BJ (cell line): ENCODE data around the gene NIT1. TPM values are rescaled to one million over a fixed set of nuclear protein-coding genes. Genes with fewer than 3 reads are reported as not detected.

Experiments used
- CTCF ChIA-PET: fragments of 350-600 bp; formaldehyde crosslinking; extraction: SDS; loops from one replicate; lab custom pipeline; 2021; ENCODE audit warnings: antibody characterized with exemption, inconsistent platforms; lab: Yijun Ruan, JAX
- POLR2A ChIA-PET: fragments of 300-600 bp; sonication (Branson Sonifier 250); formaldehyde crosslinking; extraction: SDS; loops from one replicate; lab custom pipeline; 2021; ENCODE audit warnings: antibody characterized with exemption; lab: Charles Lee
- DNase-seq: peaks from one replicate; pipeline ENCODE4 v3.0.0-alpha.2; 2011; ENCODE audit warnings: low read depth
- H3K27me3 ChIP-seq: 2 replicates; pipeline ENCODE4 v1.6.0; 2011; ENCODE audit warnings: low read length; ENCODE audit not compliant: control insufficient read depth, insufficient read depth
- H3K36me3 ChIP-seq: 2 replicates; pipeline ENCODE4 v1.5.1; 2011; ENCODE audit warnings: low read length; ENCODE audit not compliant: control insufficient read depth, insufficient read depth
- H3K4me3 ChIP-seq: 2 replicates; pipeline ENCODE4 v1.5.1; 2011; ENCODE audit warnings: low read depth, mild to moderate bottlenecking, control low read depth, low read length
- CTCF ChIP-seq: IDR thresholded peaks from 2 replicates; pipeline ENCODE4 v1.5.1; 2011; ENCODE audit warnings: low read depth, mild to moderate bottlenecking, control low read depth, inconsistent platforms, low read length, moderate library complexity; ENCODE audit not compliant: insufficient read depth
- polyA plus RNA-seq: library from polyadenylated mRNA; depleted of rRNA; stranded (reverse); fragments of >200 nt; gene quantifications from 2 replicates; pipeline ENCODE4 v1.2.3, GENCODE V29; 2011

The NIT1 gene
- polyA plus RNA-seq, 1 experiment, result 36.7 TPM

GRCh38 chr1:161159087-161159912 lies 41.4 kb downstream of the NIT1 start, which contains the start of gene USP21:
Gene USP21, plus strand, starts transcription at chr1:161159500. Its CDS starts 1,141 bp downstream, at chr1:161160641.
- CTCF ChIA-PET, result interaction anchor here (2.2 kb wide), 1 partner anchor 132 kb away, joined by 4 read pairs; no protein-coding TSS in a partner anchor
- peaks cover 11% of the 10 kb centered on the region for H3K36me3 ChIP-seq
- H3K4me3 ChIP-seq, result peak within 1 kb of the TSS; percentile 84
- no peaks in the 10 kb centered on the region for H3K27me3 ChIP-seq
- POLR2A ChIA-PET, result no interaction called here
- DNase-seq, result no peak
- peak; percentile 66 for TF ChIP-seq CTCF

GRCh38 chr1:161159913-161160243 lies 42.0 kb downstream of the NIT1 start:
- no peak for DNase-seq
- CTCF ChIA-PET, result no interaction called here
- H3K36me3 ChIP-seq, result peaks cover 14% of the 10 kb centered on the region
- peak overlapping the region; percentile 84 for H3K4me3 ChIP-seq
- no peak for TF ChIP-seq CTCF
- no peaks in the 10 kb centered on the region for H3K27me3 ChIP-seq
- POLR2A ChIA-PET, result no interaction called here

- no peak for TF ChIP-seq CTCF
- Histone ChIP-seq H3K36me3 (peaks cover 15% of the 10 kb centered on the region), H3K4me3 (no peak overlapping the region), H3K27me3 (no peaks in the 10 kb centered on the region)
- DNase-seq, result no peak
- CTCF ChIA-PET, result no interaction called here
- POLR2A ChIA-PET, result no interaction called here
Measured at GRCh38 chr1:161160671-161161145, 42.8 kb downstream of the NIT1 start.

- no peak for TF ChIP-seq CTCF
- DNase-seq, result no peak
- CTCF ChIA-PET, result no interaction called here
- Histone ChIP-seq H3K36me3 (peaks cover 15% of the 10 kb centered on the region), H3K4me3 (no peak overlapping the region), H3K27me3 (no peaks in the 10 kb centered on the region)
- POLR2A ChIA-PET, result no interaction called here
Measured at GRCh38 chr1:161161652-161162051, 43.7 kb downstream of the NIT1 start.

- no peaks in the 10 kb centered on the region for H3K27me3 ChIP-seq
- H3K4me3 ChIP-seq, result no peak overlapping the region
- no peak for TF ChIP-seq CTCF
- CTCF ChIA-PET, result no interaction called here
- POLR2A ChIA-PET, result no interaction called here
- H3K36me3 ChIP-seq, result peaks cover 12% of the 10 kb centered on the region
- DNase-seq, result no peak
Measured at GRCh38 chr1:161162052-161162451, 44.1 kb downstream of the NIT1 start.
